ENCODE measurements around the gene RAD51AP2. TPM values are rescaled to one million over a fixed set of nuclear protein-coding genes. Genes with fewer than 3 reads are reported as not detected.
A peak's percentile ranks its signal among the peaks of the same experiment; 100 is the strongest.
"Not testable (repeated sequence)": the region's sequence is repeated elsewhere in the genome, so short reads cannot be mapped to it uniquely, and the experiment has no call there.

Gene RAD51AP2
- total RNA-seq (2014; rRNA removed; shearing (Covaris generic)) = 0.02 and 0.06 TPM in 2 replicates

DNA sequence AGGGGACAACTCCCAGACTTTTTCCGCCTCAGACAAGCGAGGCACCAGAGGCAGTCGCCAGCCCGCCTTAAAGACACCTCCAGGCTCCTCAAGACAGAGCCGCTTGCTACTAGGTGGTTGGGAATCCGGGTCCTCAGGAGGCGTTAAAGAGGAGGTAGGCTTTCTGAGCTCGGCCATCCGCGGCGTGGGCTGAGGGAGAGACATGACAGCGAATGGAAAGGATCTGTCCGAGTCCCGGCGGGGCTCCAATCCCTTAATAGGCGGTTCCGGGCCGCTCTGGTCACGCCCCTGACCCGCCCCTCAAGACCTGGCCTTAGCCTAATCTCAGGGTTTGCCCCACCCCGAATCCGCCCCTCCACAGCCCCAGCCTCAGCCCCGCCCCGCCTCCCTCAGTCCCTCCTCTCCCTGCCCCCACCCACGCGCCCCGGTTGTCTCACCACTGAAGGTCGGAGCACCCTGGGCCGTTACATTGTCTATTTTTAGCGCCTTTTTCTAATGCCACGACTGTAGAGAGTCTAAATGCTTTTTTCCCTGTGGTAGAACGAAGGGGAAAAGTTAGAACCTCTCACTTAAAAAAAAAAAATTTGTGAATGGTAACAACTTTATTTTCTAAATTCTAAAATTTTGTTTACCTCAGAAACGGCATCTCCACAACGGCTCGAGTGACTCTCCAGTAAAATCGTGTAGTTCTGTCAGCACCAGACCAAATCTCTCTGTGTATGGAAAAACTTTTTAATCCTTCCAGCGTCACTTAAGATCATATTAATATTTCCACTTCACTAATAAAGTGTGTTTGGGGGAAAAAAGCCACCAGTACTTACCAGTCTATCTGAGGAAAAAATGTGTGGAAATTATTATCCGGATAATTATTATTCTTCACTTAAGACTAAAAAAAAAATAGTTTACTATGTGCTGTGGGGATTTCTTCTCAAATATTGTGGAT, at the start of gene RAD51AP2:
Gene RAD51AP2, minus strand, starts transcription at position 229 of the 943 bp plus-strand sequence. Its CDS starts 25 bp downstream, at position 204.
- DNase-seq (ENCODE audit: low spot score) = peak; percentile 62

DNA sequence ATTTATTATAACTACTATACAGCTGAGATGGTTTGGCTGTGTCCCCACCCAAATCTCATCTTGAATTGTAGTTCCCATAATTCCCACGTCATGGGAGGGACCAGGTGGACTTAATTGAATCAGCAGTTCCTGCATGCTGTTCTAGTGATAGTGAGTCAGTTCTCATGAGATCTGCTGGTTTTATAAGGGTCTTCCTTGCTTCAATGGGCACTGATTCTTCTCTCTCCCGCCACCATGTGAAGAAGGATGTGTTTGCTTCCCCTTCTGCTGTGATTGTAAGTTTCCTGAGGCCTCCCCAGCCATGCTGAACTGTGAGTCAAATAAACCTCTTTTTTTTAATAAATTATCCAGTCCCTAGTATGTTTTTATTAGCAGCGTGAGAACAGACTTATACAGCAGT, 47.5 kb upstream of the RAD51AP2 start:
- DNase-seq (ENCODE audit: low spot score) = not testable (repeated sequence)

DNA sequence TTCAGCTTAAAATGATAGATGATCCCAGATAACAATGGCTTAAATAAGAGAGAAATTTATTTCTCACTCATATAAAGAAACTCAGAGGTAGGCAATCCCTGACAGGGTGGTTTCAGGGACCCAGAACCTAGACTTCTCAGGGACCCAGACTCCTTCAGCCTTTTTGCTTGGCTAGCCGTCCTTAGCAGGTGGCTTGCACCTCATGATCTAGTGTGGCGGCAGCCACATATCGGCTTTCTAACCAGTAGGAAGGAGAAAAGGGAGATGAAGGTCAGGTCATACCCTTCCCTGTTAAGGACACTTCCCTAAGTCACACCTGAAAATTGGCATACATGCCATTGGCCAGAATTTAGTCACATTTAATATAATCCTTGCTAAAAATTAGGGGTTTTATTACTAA, 40.6 kb upstream of the RAD51AP2 start:
- no peak for DNase-seq (ENCODE audit: low spot score)

DNA sequence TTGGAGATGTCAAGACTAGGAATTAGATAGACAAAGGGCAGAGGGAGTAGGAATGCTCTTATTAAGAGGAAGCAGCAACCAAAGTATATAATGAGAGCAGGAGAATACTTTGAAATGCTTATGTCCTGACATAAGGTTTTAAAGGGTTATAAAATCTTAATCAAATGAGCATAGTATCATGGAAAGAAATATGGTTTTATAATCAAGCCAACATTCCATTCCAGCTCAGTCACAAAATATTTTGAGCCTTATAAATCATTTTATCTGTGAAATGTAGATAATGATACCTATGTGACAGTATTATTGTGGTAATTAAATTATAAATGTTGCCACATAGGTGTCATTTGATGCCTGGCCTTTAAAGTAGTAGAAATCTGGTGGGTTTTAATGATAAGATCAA, 39.8 kb upstream of the RAD51AP2 start:
- DNase-seq (ENCODE audit: low spot score) = no peak

DNA sequence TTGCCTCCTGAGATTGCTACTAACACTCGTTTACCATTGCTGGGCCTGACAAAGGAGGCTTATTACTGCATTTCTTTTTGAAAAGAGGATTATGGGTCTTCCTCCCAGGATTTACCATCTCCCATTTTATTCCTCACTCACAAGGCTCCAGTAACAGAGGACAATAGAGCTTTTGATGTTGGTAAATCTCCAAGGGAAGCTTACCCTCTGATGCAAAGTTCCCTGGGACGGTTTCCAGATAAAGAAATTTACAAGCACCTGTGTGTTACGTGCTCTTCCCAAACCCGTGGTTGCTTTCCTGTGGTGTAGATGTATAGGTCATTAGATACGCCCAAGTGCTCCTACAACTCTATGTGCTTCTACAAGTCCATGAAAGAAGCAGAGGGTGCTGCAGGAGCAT, 39.4 kb upstream of the RAD51AP2 start:
- no peak for DNase-seq (ENCODE audit: low spot score)

- DNase-seq (ENCODE audit: low spot score) = no peak
Observed at GRCh38 chr2:17555150-17555549, 36.9 kb upstream of the RAD51AP2 start.

GRCh38 chr2:17550907-17551306, 32.7 kb upstream of the RAD51AP2 start:
- no peak for DNase-seq (ENCODE audit: low spot score)

DNA sequence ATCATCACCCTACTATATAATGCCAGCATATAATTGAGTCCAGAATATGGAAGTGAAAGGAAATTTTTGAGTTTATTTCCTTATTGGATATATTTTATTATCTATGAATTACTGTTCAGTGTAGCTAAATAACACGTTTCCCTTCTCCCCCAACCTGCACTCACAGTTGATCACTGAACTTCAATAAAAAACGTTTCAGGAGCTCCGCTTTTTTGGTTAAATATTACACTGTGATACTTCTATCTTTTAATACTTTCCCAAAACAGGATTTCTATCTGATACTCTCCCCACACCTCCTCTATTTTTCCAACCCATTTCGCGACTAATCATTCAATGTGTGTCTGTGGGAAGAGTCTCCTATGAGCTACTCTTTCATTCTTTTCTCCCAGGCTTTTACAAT, 29.5 kb upstream of the RAD51AP2 start:
- DNase-seq (ENCODE audit: low spot score) = no peak

- no peak for DNase-seq (ENCODE audit: low spot score)
Observed at GRCh38 chr2:17547237-17547636, 29.0 kb upstream of the RAD51AP2 start.

GRCh38 chr2:17545680-17546613, 27.7 kb upstream of the RAD51AP2 start:
- DNase-seq (ENCODE audit: low spot score) = no peak

DNA sequence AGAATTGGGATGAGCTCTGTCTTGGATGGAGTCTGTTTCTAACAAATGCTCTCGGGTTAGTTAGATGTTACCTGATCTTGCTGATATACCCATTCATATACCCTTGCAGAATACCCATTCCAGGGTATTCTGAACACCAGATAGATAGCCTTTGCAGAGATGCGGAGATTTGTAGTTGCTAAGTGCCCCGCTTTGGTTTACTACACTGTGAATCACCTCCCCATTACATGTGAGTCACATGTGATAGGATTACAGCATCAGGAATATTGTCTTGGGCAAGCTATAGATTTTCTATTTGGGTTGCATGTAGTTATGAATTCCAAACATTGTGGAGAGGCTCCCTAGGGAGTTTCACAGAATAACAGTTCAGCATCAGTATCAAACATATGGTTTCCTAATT, 26.0 kb upstream of the RAD51AP2 start:
- peak; percentile 5 for DNase-seq (ENCODE audit: low spot score)

- DNase-seq (ENCODE audit: low spot score) = no peak
Observed at GRCh38 chr2:17543848-17544247, 25.6 kb upstream of the RAD51AP2 start.

DNA sequence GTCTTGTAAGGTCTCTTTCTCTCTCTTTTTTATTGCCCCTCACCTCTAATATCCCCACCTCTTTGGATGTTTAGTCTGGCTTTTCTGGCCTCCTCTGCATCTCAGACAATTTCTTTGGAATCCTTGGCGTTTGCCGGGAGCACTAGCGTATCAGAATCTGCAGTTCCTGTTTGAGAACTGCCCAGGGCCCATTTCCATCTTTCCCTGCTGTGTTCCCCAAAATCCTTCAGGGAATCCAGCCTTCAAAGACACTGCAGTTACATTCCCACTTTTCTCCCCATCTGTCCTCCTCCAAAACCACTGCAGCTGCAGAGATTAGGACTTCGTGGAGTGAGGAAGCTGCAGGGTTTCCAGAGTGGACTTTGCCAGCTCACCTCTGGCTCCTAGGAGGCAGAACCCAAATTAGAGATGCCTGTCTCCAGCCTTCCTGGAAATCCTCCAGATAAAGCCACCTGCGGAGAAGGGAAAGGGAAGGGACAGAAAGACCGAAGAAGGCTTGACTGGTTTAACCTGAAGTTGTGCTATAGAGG, 25.0 kb upstream of the RAD51AP2 start:
- no peak for DNase-seq (ENCODE audit: low spot score)

DNA sequence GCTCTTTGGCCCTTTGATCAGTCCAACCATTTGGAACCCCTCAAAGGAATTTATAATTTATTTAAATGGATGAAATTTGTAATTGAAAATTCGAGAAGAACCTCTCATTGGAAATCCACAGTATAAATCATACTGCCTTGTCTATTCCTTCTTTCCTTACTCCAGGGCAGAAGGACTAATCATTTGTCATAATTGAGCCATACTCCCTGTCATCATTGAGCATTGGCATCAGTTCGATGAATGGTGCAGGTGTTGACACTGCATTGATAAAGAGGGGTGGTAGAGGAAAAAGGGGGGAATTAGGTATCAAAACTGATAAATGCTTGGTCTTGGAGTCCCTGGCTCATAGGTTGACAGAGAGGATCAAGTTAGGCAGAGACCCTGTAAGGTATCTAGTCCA, 24.2 kb upstream of the RAD51AP2 start:
- DNase-seq (ENCODE audit: low spot score) = no peak

GRCh38 chr2:17541531-17541950, 23.3 kb upstream of the RAD51AP2 start:
- no peak for DNase-seq (ENCODE audit: low spot score)

- DNase-seq (ENCODE audit: low spot score) = no peak
Observed at GRCh38 chr2:17540813-17541530, 22.7 kb upstream of the RAD51AP2 start.

- peak; percentile 87 for DNase-seq (ENCODE audit: low spot score)
Observed at GRCh38 chr2:17540093-17540812, 22.0 kb upstream of the RAD51AP2 start, which contains the start of gene VSNL1. Gene VSNL1 (plus strand): TSS chr2:17540696. CDS start chr2:17592075, 51,379 bp downstream.

DNA sequence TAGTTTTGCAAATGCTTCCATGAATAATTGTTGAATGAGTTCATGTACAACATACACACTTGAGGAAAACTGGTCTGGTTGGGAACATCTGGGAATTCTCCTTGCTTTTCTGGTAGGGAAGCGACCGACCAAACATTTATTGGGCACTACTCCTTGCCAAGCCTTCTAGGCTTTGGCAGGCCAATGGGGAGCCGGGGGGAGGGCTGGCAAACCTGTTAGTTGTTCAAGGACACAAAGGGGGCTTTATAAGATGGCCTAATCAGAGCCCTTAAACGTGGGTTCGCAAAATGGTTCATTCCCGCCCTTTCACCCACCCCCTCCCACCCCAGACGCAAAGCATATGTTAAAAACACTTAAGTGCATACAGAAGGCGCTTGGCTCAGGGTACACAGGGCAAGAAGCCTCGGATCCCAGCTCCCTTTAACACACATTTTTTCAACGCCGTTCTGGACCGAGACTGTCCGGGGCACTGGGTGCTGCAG, 21.4 kb upstream of the RAD51AP2 start:
- peak; percentile 28 for DNase-seq (ENCODE audit: low spot score)

GRCh38 chr2:17538844-17539554, 20.8 kb upstream of the RAD51AP2 start:
- DNase-seq (ENCODE audit: low spot score) = peak; percentile 65
